SK-N-SH treated with all-trans-retinoic acid at 6 μM for 48 hours (cell line): ENCODE measurements around the gene GCH1.

ENCODE experiments used
- OSR1 ChIP-seq: fragments of 250-450 bp; sonication (Bioruptor Pico); IDR thresholded peaks from 2 replicates; pipeline ENCODE4 v1.8.0; 2022; ENCODE audit warnings: moderate library complexity, mild to moderate bottlenecking, inconsistent platforms
- PPARA ChIP-seq: fragments of 250-450 bp; sonication (Bioruptor Pico); IDR thresholded peaks from 2 replicates; pipeline ENCODE4 v1.5.0; 2020; ENCODE audit warnings: mild to moderate bottlenecking, borderline replicate concordance
- SNAI2 ChIP-seq: fragments of 250-450 bp; sonication (Bioruptor Pico); IDR thresholded peaks from 2 replicates; pipeline ENCODE4 v1.5.0; 2020; ENCODE audit warnings: mild to moderate bottlenecking, moderate library complexity
- TCF4 ChIP-seq: fragments of 250-450 bp; sonication (Bioruptor Pico); IDR thresholded peaks from 2 replicates; pipeline ENCODE4 v1.8.0; 2021; ENCODE audit warnings: mild to moderate bottlenecking, moderate library complexity, borderline replicate concordance
- TOX ChIP-seq: fragments of 250-450 bp; sonication (Bioruptor Pico); IDR thresholded peaks from 2 replicates; pipeline ENCODE4 v1.8.0; 2021; ENCODE audit warnings: mild to moderate bottlenecking, moderate library complexity, borderline replicate concordance
- ZFP3 ChIP-seq: fragments of 250-450 bp; sonication (Bioruptor Pico); IDR thresholded peaks from 2 replicates; pipeline ENCODE4 v1.5.0; 2020; ENCODE audit warnings: mild to moderate bottlenecking, moderate library complexity
- ZNF565 ChIP-seq: fragments of 450-650 bp; formaldehyde crosslinking; conservative IDR thresholded peaks from 2 replicates; pipeline ENCODE4 v1.5.0; 2020; ENCODE audit warnings: low read depth, mild to moderate bottlenecking, moderate library complexity
- TF ChIP-seq, protein P1 (sequence below): fragments of 250-450 bp; sonication (Bioruptor Pico); IDR thresholded peaks from 2 replicates; pipeline ENCODE4 v1.5.1; 2020; ENCODE audit warnings: low read depth, mild to moderate bottlenecking, moderate library complexity
- TF ChIP-seq, protein P2 (sequence below): fragments of 250-450 bp; sonication (Bioruptor Pico); IDR thresholded peaks from 2 replicates; pipeline ENCODE4 v1.8.0; 2021; ENCODE audit warnings: low read depth, mild to moderate bottlenecking, moderate library complexity, borderline replicate concordance

DNA sequence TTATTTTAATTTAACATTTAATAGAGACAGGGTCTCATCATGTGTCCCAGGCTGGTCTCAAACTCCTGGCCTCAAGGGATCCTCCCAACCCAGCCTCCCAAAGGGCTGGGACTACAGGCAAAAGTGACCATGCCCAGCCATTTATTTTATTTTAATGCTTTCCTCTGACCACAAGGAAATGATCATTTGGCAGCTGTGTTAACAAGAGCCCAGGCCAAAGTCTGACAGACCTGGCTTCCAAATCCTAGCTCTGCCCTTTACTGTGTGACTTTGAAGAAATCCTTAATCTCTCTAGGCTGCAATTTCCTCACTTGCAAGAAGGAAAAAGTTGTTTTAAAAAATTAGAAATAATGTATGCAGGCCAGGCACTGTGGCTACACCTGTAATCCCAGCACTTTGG is 16.7 kb upstream of the GCH1 start:
- TF ChIP-seq PPARA = no peak
- TF ChIP-seq OSR1 (CRISPR knock-in tag) = no peak
- TF ChIP-seq ZFP3 (CRISPR knock-in tag) = no peak
- no peak for TF ChIP-seq TOX (CRISPR knock-in tag)
- TF ChIP-seq TCF4 (CRISPR knock-in tag) = no peak
- no peak for TF ChIP-seq ZNF565 (CRISPR knock-in tag)
- no peak for TF ChIP-seq SNAI2 (CRISPR knock-in tag)
- TF ChIP-seq, protein P1, sequence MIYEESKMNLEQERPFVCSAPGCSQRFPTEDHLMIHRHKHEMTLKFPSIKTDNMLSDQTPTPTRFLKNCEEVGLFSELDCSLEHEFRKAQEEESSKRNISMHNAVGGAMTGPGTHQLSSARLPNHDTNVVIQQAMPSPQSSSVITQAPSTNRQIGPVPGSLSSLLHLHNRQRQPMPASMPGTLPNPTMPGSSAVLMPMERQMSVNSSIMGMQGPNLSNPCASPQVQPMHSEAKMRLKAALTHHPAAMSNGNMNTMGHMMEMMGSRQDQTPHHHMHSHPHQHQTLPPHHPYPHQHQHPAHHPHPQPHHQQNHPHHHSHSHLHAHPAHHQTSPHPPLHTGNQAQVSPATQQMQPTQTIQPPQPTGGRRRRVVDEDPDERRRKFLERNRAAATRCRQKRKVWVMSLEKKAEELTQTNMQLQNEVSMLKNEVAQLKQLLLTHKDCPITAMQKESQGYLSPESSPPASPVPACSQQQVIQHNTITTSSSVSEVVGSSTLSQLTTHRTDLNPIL (CRISPR knock-in tag) = no peak
- TF ChIP-seq, protein P2, sequence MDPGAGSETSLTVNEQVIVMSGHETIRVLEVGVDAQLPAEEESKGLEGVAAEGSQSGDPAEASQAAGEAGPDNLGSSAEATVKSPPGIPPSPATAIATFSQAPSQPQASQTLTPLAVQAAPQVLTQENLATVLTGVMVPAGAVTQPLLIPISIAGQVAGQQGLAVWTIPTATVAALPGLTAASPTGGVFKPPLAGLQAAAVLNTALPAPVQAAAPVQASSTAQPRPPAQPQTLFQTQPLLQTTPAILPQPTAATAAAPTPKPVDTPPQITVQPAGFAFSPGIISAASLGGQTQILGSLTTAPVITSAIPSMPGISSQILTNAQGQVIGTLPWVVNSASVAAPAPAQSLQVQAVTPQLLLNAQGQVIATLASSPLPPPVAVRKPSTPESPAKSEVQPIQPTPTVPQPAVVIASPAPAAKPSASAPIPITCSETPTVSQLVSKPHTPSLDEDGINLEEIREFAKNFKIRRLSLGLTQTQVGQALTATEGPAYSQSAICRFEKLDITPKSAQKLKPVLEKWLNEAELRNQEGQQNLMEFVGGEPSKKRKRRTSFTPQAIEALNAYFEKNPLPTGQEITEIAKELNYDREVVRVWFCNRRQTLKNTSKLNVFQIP = no peak
